GM21360 (cell line): ENCODE results near the gene TTC21B.
"Not testable (repeated sequence)": the region's sequence is repeated elsewhere in the genome, so short reads cannot be mapped to it uniquely, and the experiment has no call there.

Experiments used
- ATAC-seq: cut with Tn5 transposase; IDR thresholded peaks from one replicate; pipeline ENCODE4 v1.9.1; 2021; ENCODE audit warnings: mild to moderate bottlenecking, moderate library complexity; ENCODE audit not compliant: unreplicated experiment

TTC21B gene

GRCh38 chr2:165953655-165954606 is at the start of gene TTC21B:
TTC21B (minus strand) TSS chr2:165953776; CDS start chr2:165953705, 71 bp downstream.
- ATAC-seq, result peak; percentile 96

GRCh38 chr2:166000401-166000800 is 46.8 kb upstream of the TTC21B start:
- no peak for ATAC-seq

GRCh38 chr2:165990846-165991245 is 37.3 kb upstream of the TTC21B start:
- ATAC-seq, result no peak

DNA sequence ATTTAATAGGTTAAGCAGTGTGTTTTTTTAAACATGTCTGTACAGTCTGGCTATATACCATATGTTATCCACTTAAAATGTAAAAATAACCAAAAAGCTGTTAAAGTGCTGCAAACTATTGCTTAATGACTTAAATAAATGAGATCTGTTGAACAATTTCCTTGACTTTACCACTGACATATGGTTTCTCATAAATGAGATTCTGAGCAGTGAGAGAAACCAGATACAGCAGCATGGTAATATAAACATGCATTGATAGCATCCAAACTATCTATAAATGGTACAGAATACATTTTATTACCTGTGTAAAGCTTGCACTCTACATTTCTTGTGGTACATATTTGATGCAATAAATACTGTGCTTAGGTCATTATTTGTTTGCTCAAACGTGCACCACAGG is 36.3 kb upstream of the TTC21B start:
- ATAC-seq, result no peak

DNA sequence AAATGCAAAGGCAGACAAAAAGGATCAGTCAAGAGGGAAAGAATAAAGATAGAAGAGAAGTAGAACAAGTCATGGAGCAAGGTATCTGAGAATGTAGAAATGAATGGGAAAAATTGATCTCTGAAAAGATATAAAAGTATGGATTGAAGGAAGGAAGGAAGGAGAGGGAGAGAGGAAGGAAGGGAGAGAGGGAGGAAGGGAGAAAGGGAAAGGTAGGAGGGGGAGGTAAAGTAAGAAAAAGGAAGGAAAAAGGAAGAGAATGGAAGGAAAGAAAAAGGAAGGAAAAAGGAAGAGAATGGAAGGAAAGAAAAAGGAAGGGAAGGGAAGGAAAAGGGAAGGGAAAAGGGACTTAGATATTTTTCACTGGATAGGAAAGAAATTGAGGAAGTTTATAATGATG is 31.5 kb upstream of the TTC21B start:
- no peak for ATAC-seq

DNA sequence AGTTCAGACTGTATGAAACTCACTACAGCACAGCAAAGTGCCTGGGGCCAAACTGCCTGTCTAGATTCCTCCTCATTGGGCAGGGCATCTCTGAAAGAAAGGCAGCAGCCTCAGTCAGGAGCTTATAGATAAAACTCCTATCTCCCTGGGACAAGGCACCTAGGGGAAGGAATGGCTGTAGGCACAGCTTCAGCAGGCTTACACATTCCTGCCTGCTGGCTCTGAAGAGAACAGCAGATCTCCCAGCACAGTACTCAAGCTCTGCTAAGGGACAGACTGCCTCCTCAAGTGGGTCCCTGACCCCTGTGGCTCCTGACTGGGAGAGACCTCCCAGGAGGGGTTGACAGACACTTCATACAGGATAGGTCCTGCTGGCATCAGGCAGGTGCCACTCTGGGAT is 18.6 kb upstream of the TTC21B start:
- not testable (repeated sequence) for ATAC-seq

DNA sequence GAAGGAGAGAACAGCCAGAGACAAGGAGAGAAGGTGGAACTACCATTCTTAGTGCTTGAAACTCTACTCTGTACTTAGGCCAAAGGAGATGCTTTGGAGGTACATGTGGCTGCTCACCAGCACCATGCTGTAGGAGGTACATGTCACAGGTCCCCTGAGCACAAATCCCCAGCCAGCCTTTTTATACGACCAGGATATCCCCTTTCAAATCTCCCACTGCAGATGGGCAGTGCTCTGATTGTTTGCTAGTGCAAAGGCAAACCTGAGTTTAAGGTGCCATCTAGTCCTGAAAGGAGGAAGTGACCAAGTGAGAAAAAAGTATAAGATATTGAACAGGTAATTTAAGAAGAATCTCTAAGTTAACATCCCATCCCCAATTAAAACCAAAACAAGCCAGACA is 17.1 kb upstream of the TTC21B start:
- ATAC-seq, result no peak

DNA sequence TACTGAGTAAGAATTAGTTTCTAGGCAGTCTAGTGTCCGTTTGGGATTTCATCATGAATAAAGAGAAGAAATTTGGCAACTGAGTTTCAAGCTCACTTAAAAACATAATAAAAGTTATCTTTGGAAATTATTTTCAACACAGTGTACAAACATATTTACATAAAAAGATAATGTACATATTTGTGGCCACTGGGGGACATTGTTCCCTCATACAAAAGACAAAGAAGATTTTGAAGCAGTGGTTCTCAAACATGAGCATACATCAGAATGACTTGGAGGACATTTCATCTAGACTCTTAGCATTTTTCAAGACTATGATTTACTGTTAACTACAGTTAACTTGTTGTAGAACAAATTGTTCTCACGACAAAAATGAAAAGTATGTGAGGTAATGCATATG is 15.7 kb upstream of the TTC21B start:
- no peak for ATAC-seq

GRCh38 chr2:165967746-165968145 is 14.2 kb upstream of the TTC21B start:
- no peak for ATAC-seq

DNA sequence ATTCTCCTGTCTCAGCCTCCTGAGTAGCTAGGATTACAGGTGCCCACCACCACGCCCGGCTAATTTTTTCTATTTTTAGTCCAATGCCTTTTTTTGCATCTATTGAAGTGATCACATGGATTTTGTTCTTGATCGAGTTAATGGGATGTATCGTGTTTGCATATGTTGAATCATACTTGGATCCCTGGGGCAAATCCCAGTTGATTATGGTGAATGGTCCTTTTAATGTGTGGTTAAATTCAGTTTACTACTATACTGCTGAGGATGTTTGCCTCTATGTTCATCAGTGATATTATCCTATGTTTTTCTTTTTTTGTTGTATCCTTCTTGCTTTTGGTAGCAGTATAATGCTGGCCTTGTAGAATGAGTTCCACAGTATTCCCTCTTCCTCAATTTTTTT is 8.2 kb upstream of the TTC21B start:
- ATAC-seq, result no peak

DNA sequence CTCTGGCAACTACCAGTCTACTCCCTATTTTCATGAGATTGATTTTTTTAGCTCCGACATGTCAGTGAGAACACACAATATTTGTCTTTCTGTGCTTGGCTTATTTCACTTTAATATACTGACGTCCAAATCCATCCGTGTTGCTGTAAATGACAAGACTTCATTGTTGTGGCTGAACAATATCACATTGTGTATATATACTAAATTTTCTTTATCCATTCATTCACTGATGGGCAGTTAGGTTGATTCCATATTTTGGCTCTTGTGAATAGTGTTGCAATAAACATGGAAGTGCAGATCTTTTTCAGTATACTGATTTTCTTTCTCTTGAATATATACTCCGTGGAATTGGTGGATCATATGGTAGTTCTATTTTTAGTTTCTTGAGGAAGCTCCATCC is 5.8 kb upstream of the TTC21B start:
- ATAC-seq, result no peak

GRCh38 chr2:165958313-165958960 is 4.9 kb upstream of the TTC21B start:
- ATAC-seq, result no peak

- ATAC-seq, result no peak
Observed at GRCh38 chr2:165957030-165957675, 3.6 kb upstream of the TTC21B start.

GRCh38 chr2:165953306-165953654 is 296 bp downstream of the TTC21B start:
- ATAC-seq, result peak; percentile 37

- ATAC-seq, result no peak
Observed at GRCh38 chr2:165952741-165953211, 800 bp downstream of the TTC21B start.

- no peak for ATAC-seq
Observed at GRCh38 chr2:165952085-165952484, 1.5 kb downstream of the TTC21B start.

GRCh38 chr2:165950438-165950837 is 3.1 kb downstream of the TTC21B start:
- ATAC-seq, result no peak

GRCh38 chr2:165941827-165942226 is 11.7 kb downstream of the TTC21B start:
- no peak for ATAC-seq

- no peak for ATAC-seq
Observed at GRCh38 chr2:165938237-165938636, 15.3 kb downstream of the TTC21B start.

DNA sequence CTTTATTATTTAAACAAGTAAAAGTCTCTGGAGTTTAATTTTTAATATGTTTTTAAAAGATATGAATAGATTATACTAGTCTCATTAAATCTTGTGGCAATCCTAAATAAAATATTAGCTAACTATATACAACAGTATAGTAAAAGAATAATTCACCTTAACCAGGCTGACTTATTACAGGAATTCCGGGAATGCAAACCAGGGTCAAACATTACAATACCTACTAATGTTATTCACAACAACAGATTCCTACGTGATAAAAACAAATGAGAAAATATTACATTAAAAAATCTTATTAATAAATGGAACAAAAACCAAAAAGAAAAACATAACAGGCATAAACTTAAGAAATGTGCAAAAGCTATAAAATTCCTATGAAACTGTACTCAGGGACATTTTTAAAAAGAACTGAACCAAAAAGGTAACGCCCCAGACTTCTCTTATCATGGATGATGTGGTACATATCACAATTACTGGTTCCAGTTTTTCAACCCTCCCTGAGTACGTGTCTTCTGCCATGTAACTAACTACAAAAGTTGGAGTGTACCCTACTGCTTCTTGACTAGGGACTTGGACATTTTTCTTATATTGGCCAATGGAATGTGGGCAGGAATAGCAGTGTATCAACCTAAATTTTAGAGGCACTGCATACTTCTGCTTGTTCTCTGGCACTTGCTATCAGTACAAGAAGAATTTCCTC is 20.2 kb downstream of the TTC21B start:
- no peak for ATAC-seq

GRCh38 chr2:165927774-165928173 is 25.8 kb downstream of the TTC21B start:
- no peak for ATAC-seq
